ENCODE measurements around the gene SYNGAP1.

GRCh38 chr6:33445119-33445603 is 25.3 kb downstream of the SYNGAP1 start:
- TF ChIP-seq CTCF (IDR thresholded peaks at IDR 0.05) (no peak), POLR2A (IDR thresholded peaks at IDR 0.05) (no peak)
